IMR-90 (cell line): ENCODE results near the gene WASF3.

Experiments
- BHLHE40 ChIP-seq: fragments of 150-350 bp; IDR thresholded peaks from 2 replicates; pipeline ENCODE4 v1.6.1; 2016; ENCODE audit warnings: mild to moderate bottlenecking, low read depth, low read length
- CEBPB ChIP-seq: IDR thresholded peaks from 2 replicates; pipeline ENCODE4 v1.6.1; 2012; ENCODE audit warnings: low read depth, low read length, improper control_type of control experiment
- CHD1 ChIP-seq: IDR thresholded peaks from 2 replicates; pipeline ENCODE4 v1.6.1; 2012; ENCODE audit warnings: low read depth, low read length, improper control_type of control experiment
- MAFK ChIP-seq: IDR thresholded peaks from 2 replicates; pipeline ENCODE4 v1.6.1; 2012; ENCODE audit warnings: low read depth, low read length, improper control_type of control experiment
- MXI1 ChIP-seq: IDR thresholded peaks from 2 replicates; pipeline ENCODE4 v1.6.1; 2012; ENCODE audit warnings: low read depth, mild to moderate bottlenecking, low read length, moderate library complexity, borderline replicate concordance
- POLR2A ChIP-seq: IDR thresholded peaks from 2 replicates; pipeline ENCODE4 v1.6.1; 2012; ENCODE audit warnings: mild to moderate bottlenecking, low read depth, low read length
- RAD21 ChIP-seq: IDR thresholded peaks from 2 replicates; pipeline ENCODE4 v1.6.1; 2012; ENCODE audit warnings: low read length, improper control_type of control experiment
- RFX5 ChIP-seq: IDR thresholded peaks from 2 replicates; pipeline ENCODE4 v1.8.0; 2012; ENCODE audit warnings: low read depth, mild to moderate bottlenecking, low read length, moderate library complexity
- SMC3 ChIP-seq: fragments of 150-350 bp; IDR thresholded peaks from 2 replicates; pipeline ENCODE4 v1.6.1; 2016; ENCODE audit warnings: low read depth, mild to moderate bottlenecking, antibody characterized with exemption, low read length, moderate library complexity
- TF ChIP-seq, protein P1 (sequence below): conservative IDR thresholded peaks from 2 replicates; pipeline ENCODE4 v1.5.1; 2012; ENCODE audit warnings: mild to moderate bottlenecking, low read depth, low read length, improper control_type of control experiment
- TF ChIP-seq, protein P2 (sequence below): fragments of 150-350 bp; IDR thresholded peaks from 2 replicates; pipeline ENCODE4 v1.6.1; 2017; ENCODE audit warnings: mild to moderate bottlenecking, antibody characterized with exemption, low read length, low read depth

DNA sequence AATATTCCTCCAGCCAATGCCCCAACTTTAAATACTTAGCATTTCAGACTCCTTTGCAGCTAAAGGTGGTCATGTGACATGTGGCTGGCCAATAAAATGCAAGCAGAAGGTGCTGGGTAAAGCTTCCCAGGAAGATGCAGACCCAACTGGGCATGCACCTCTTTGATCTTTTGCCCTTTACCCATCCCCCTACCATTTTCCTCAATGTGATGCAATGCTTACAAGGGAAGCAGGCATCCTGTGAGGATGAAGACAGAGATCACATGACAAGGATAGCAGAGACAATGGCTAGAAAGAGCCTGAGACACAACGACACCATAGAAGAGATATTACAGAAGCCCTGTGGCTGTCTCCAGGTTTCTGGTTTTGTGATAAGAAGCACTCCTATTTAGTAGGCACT, 2.1 kb upstream of the WASF3 start:
- TF ChIP-seq, protein P1, sequence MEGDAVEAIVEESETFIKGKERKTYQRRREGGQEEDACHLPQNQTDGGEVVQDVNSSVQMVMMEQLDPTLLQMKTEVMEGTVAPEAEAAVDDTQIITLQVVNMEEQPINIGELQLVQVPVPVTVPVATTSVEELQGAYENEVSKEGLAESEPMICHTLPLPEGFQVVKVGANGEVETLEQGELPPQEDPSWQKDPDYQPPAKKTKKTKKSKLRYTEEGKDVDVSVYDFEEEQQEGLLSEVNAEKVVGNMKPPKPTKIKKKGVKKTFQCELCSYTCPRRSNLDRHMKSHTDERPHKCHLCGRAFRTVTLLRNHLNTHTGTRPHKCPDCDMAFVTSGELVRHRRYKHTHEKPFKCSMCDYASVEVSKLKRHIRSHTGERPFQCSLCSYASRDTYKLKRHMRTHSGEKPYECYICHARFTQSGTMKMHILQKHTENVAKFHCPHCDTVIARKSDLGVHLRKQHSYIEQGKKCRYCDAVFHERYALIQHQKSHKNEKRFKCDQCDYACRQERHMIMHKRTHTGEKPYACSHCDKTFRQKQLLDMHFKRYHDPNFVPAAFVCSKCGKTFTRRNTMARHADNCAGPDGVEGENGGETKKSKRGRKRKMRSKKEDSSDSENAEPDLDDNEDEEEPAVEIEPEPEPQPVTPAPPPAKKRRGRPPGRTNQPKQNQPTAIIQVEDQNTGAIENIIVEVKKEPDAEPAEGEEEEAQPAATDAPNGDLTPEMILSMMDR: no peak
- TF ChIP-seq MXI1: no peak
- no peak for TF ChIP-seq POLR2A
- no peak for TF ChIP-seq CHD1
- TF ChIP-seq CEBPB: peak; percentile 39; the same call in 1 of the 2 replicates
- TF ChIP-seq, protein P2, sequence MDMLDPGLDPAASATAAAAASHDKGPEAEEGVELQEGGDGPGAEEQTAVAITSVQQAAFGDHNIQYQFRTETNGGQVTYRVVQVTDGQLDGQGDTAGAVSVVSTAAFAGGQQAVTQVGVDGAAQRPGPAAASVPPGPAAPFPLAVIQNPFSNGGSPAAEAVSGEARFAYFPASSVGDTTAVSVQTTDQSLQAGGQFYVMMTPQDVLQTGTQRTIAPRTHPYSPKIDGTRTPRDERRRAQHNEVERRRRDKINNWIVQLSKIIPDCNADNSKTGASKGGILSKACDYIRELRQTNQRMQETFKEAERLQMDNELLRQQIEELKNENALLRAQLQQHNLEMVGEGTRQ: no peak
- TF ChIP-seq SMC3: no peak
- TF ChIP-seq MAFK: no peak
- no peak for TF ChIP-seq BHLHE40
- no peak for TF ChIP-seq RFX5
- TF ChIP-seq RAD21: no peak
